GM18526 (cell line): ENCODE measurements around the gene MKLN1.

Source experiments
- POLR2A ChIP-seq: IDR thresholded peaks from 3 replicates; pipeline ENCODE4 v1.6.1; 2011; ENCODE audit not compliant: insufficient read length; ENCODE audit errors: extremely low read depth

MKLN1 gene

GRCh38 chr7:131459256-131459655, 131.6 kb downstream of the MKLN1 start:
- no peak for TF ChIP-seq POLR2A

- no peak for TF ChIP-seq POLR2A
Observed at GRCh38 chr7:131462059-131462458, 134.4 kb downstream of the MKLN1 start.

- no peak for TF ChIP-seq POLR2A
Observed at GRCh38 chr7:131466735-131467365, 139.2 kb downstream of the MKLN1 start.

- no peak for TF ChIP-seq POLR2A
Observed at GRCh38 chr7:131467788-131468187, 140.1 kb downstream of the MKLN1 start.

- no peak for TF ChIP-seq POLR2A
Observed at GRCh38 chr7:131471250-131472004, 143.8 kb downstream of the MKLN1 start.

- TF ChIP-seq POLR2A: no peak
Observed at GRCh38 chr7:131476740-131477139, 149.1 kb downstream of the MKLN1 start.

- TF ChIP-seq POLR2A: no peak
Observed at GRCh38 chr7:131480384-131481315, 153.0 kb downstream of the MKLN1 start.

- no peak for TF ChIP-seq POLR2A
Observed at GRCh38 chr7:131482800-131483199, 155.1 kb downstream of the MKLN1 start.

GRCh38 chr7:131483586-131483985, 155.9 kb downstream of the MKLN1 start:
- no peak for TF ChIP-seq POLR2A

- TF ChIP-seq POLR2A: no peak
Observed at GRCh38 chr7:131486346-131486745, 158.7 kb downstream of the MKLN1 start.

GRCh38 chr7:131487217-131487616, 159.5 kb downstream of the MKLN1 start:
- no peak for TF ChIP-seq POLR2A

- no peak for TF ChIP-seq POLR2A
Observed at GRCh38 chr7:131488361-131488760, 160.7 kb downstream of the MKLN1 start.

- TF ChIP-seq POLR2A: no peak
Observed at GRCh38 chr7:131489196-131489595, 161.5 kb downstream of the MKLN1 start.

- no peak for TF ChIP-seq POLR2A
Observed at GRCh38 chr7:131489881-131490280, 162.2 kb downstream of the MKLN1 start.

- TF ChIP-seq POLR2A: no peak
Observed at GRCh38 chr7:131493081-131493480, 165.4 kb downstream of the MKLN1 start.

GRCh38 chr7:131493581-131493980, 165.9 kb downstream of the MKLN1 start:
- TF ChIP-seq POLR2A: no peak
